SK-N-MC (cell line): ENCODE results near the gene C5.
"Not testable (repeated sequence)": the region's sequence is repeated elsewhere in the genome, so short reads cannot be mapped to it uniquely, and the experiment has no call there.

Experiments
- DNase-seq: peaks from one replicate; pipeline ENCODE4 v3.0.0-alpha.2; 2011; ENCODE audit warnings: low read depth, low spot score
- H3K27ac ChIP-seq: fragments of 200-600 bp; sonication (generic); 2 replicates; pipeline ENCODE4 v1.5.1; 2016; ENCODE audit warnings: mixed run types
- H3K36me3 ChIP-seq: fragments of 200-600 bp; sonication (generic); 2 replicates; pipeline ENCODE4 v1.6.1; 2017; ENCODE audit warnings: antibody characterized with exemption, low read length, mixed read lengths; ENCODE audit not compliant: insufficient read depth
- H3K4me3 ChIP-seq: fragments of 200-600 bp; sonication (generic); 2 replicates; pipeline ENCODE4 v1.5.1; 2016
- H3K9ac ChIP-seq: fragments of 200-600 bp; sonication (generic); 2 replicates; pipeline ENCODE4 v1.8.0; 2017; ENCODE audit warnings: mixed run types, mixed read lengths; ENCODE audit not compliant: insufficient read length
- H3K9me3 ChIP-seq: fragments of 200-600 bp; sonication (generic); 2 replicates; pipeline ENCODE4 v1.6.1; 2017; ENCODE audit warnings: low read depth, mild to moderate bottlenecking, antibody characterized with exemption, low read length, moderate library complexity, mixed read lengths
- EZH2 ChIP-seq: fragments of 200-600 bp; sonication (generic); IDR thresholded peaks from one replicate; pipeline ENCODE4 v1.6.1; 2017; ENCODE audit warnings: antibody characterized with exemption
- FOXP2 ChIP-seq: optimal IDR thresholded peaks from 2 replicates; pipeline ENCODE3; 2011; ENCODE audit warnings: mild to moderate bottlenecking, moderate library complexity; ENCODE audit not compliant: insufficient read depth; ENCODE audit errors: extremely low read length, control extremely low read depth
- POLR2AphosphoS5 ChIP-seq: IDR thresholded peaks from 2 replicates; pipeline ENCODE4 v1.6.1; 2012; ENCODE audit warnings: mild to moderate bottlenecking, low read depth, low read length, borderline replicate concordance

Gene C5

GRCh38 chr9:120979797-120980196 lies 70.3 kb downstream of the C5 start:
- Histone ChIP-seq H3K27ac (no peak overlapping the region), H3K36me3 (no peaks in the 10 kb centered on the region), H3K9me3 (no peaks in the 10 kb centered on the region), H3K9ac (no peak overlapping the region), H3K4me3 (no peak overlapping the region)
- no peak for DNase-seq
- TF ChIP-seq FOXP2 (no peak), POLR2AphosphoS5 (no peak), EZH2 (no peak)

- H3K9ac ChIP-seq: no peak overlapping the region
- no peak for DNase-seq
- no peak for TF ChIP-seq EZH2
- TF ChIP-seq FOXP2: no peak
- no peak for TF ChIP-seq POLR2AphosphoS5
- no peak overlapping the region for H3K4me3 ChIP-seq
- no peak overlapping the region for H3K27ac ChIP-seq
- no peaks in the 10 kb centered on the region for H3K9me3 ChIP-seq
- no peaks in the 10 kb centered on the region for H3K36me3 ChIP-seq
Measured at GRCh38 chr9:120978987-120979386, 71.1 kb downstream of the C5 start.

- no peak overlapping the region for H3K9ac ChIP-seq
Measured at GRCh38 chr9:120977321-120977720, 72.8 kb downstream of the C5 start.

DNA sequence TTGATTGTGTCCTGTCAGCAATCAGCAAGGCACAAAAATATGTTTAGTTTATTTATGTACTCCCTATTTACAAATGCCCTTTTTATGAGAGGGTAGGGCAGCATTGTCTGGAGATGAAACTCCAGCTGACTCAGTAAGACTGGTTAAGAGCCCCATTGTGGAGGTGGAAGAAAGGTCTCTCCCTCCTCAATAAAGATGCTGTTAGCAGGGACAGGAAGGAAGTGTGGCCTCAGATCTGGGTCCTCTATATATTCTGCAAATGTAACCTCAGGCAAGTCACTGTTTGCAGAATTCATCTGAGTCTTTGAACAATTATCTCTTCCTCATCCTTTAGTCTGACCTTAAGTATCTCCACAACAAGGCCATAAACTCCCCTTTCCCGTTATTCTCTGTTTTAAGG lies 75.2 kb downstream of the C5 start:
- Histone ChIP-seq H3K27ac (no peak overlapping the region), H3K36me3 (no peaks in the 10 kb centered on the region), H3K4me3 (no peak overlapping the region), H3K9ac (no peak overlapping the region), H3K9me3 (no peaks in the 10 kb centered on the region)
- TF ChIP-seq EZH2: no peak
- no peak for TF ChIP-seq FOXP2
- no peak for TF ChIP-seq POLR2AphosphoS5
- no peak for DNase-seq

More at GRCh38 chr9:120977321-120977720, 72.8 kb downstream of the C5 start:
- TF ChIP-seq EZH2 (no peak), FOXP2 (no peak), POLR2AphosphoS5 (no peak)
- DNase-seq: no peak
- no peak overlapping the region for H3K27ac ChIP-seq
- no peak overlapping the region for H3K4me3 ChIP-seq
- no peaks in the 10 kb centered on the region for H3K9me3 ChIP-seq
- no peaks in the 10 kb centered on the region for H3K36me3 ChIP-seq

- H3K9me3 ChIP-seq: no peaks in the 10 kb centered on the region
- no peak overlapping the region for H3K27ac ChIP-seq
- no peak for DNase-seq
- no peaks in the 10 kb centered on the region for H3K36me3 ChIP-seq
- no peak overlapping the region for H3K9ac ChIP-seq
- TF ChIP-seq EZH2 (no peak), POLR2AphosphoS5 (no peak), FOXP2 (no peak)
- no peak overlapping the region for H3K4me3 ChIP-seq
Measured at GRCh38 chr9:120974181-120974580, 75.9 kb downstream of the C5 start.

- Histone ChIP-seq H3K27ac (no peak overlapping the region), H3K4me3 (no peak overlapping the region), H3K9me3 (no peaks in the 10 kb centered on the region), H3K9ac (no peak overlapping the region), H3K36me3 (no peaks in the 10 kb centered on the region)
- no peak for TF ChIP-seq FOXP2
- TF ChIP-seq EZH2: no peak
- TF ChIP-seq POLR2AphosphoS5: no peak
- no peak for DNase-seq
Measured at GRCh38 chr9:120971938-120972337, 78.1 kb downstream of the C5 start.

GRCh38 chr9:120971471-120971870 lies 78.6 kb downstream of the C5 start:
- not testable (repeated sequence) for H3K9me3 ChIP-seq, H3K27ac ChIP-seq, DNase-seq, H3K36me3 ChIP-seq, H3K4me3 ChIP-seq, H3K9ac ChIP-seq

GRCh38 chr9:120970244-120970643 lies 79.8 kb downstream of the C5 start:
- no peak overlapping the region for H3K4me3 ChIP-seq
- TF ChIP-seq POLR2AphosphoS5 (no peak), FOXP2 (no peak), EZH2 (no peak)
- H3K36me3 ChIP-seq: no peaks in the 10 kb centered on the region
- H3K9me3 ChIP-seq: no peaks in the 10 kb centered on the region
- H3K27ac ChIP-seq: no peak overlapping the region
- H3K9ac ChIP-seq: no peak overlapping the region
- DNase-seq: no peak

DNA sequence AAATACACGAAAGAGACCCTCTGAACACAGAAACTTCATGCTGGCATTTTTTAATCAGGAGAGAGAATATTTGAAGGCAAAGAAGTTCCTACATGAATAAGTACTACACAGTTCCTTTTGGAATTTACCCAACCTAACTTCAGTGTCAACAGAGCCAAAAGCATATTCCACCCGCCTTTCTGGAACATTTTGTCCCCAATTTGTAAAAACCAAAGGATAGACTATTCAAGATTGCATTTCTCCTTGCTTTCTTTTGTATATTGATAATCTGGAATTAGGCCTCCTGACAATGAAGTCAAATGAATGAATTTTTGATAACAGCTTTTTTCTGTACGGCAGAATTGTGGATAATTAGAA lies 84.1 kb downstream of the C5 start:
- H3K9me3 ChIP-seq: no peaks in the 10 kb centered on the region
- peak overlapping the region; percentile 48 for H3K27ac ChIP-seq
- no peak for DNase-seq
- TF ChIP-seq EZH2 (no peak), FOXP2 (no peak), POLR2AphosphoS5 (no peak)
- H3K4me3 ChIP-seq: 0 out of 2 replicates have a peak overlapping the region, but pooled peaks have one; percentile 17
- H3K9ac ChIP-seq: no peak overlapping the region
- H3K36me3 ChIP-seq: no peaks in the 10 kb centered on the region
